ENCODE results near the gene NSD1.

Gene NSD1, protein sequence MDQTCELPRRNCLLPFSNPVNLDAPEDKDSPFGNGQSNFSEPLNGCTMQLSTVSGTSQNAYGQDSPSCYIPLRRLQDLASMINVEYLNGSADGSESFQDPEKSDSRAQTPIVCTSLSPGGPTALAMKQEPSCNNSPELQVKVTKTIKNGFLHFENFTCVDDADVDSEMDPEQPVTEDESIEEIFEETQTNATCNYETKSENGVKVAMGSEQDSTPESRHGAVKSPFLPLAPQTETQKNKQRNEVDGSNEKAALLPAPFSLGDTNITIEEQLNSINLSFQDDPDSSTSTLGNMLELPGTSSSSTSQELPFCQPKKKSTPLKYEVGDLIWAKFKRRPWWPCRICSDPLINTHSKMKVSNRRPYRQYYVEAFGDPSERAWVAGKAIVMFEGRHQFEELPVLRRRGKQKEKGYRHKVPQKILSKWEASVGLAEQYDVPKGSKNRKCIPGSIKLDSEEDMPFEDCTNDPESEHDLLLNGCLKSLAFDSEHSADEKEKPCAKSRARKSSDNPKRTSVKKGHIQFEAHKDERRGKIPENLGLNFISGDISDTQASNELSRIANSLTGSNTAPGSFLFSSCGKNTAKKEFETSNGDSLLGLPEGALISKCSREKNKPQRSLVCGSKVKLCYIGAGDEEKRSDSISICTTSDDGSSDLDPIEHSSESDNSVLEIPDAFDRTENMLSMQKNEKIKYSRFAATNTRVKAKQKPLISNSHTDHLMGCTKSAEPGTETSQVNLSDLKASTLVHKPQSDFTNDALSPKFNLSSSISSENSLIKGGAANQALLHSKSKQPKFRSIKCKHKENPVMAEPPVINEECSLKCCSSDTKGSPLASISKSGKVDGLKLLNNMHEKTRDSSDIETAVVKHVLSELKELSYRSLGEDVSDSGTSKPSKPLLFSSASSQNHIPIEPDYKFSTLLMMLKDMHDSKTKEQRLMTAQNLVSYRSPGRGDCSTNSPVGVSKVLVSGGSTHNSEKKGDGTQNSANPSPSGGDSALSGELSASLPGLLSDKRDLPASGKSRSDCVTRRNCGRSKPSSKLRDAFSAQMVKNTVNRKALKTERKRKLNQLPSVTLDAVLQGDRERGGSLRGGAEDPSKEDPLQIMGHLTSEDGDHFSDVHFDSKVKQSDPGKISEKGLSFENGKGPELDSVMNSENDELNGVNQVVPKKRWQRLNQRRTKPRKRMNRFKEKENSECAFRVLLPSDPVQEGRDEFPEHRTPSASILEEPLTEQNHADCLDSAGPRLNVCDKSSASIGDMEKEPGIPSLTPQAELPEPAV (N-terminal part only)

DNA sequence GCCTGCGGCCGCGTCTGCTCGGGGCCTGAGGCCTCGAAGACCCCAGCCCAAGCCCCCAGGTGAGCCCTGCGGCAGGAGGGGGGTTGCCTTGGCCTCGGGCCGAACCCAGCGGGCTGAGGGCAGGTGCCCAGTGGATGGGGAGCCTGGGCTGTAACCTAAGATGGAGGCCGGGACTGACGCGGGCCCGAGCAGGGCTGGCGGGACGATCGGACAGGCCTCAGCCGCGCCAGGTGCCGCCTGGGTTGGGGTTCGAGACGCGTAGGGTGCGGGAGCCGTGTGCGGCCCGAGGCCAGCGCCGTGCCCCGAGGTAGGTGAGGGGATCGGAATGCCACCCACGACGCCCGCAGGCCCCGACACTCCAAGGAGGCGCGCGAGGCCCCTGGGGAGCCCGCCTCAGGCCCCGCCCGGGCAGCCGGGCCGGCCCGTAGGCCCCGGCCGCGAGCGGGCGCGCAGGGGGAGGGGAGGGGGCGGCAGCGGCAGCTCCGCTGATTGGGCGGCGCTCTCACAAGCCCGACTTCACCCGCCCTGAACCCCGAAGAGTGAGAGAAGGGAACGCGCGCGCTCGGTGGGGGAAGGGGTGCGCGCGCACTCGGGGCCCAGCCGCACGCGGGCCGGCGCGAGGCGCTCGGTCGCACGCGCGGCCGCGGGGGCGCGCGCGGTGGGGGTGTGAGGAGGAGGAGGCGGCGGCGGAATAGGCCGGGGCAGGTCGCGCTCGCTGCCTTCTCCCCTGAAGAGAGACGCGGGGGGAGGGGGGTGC, at the start of gene NSD1:
NSD1 (plus strand) TSS at position 678 of the 757 bp plus-strand sequence. CDS start 1,331 bp downstream, outside the sequence.
- DNase-seq, result peak; percentile 84

DNA sequence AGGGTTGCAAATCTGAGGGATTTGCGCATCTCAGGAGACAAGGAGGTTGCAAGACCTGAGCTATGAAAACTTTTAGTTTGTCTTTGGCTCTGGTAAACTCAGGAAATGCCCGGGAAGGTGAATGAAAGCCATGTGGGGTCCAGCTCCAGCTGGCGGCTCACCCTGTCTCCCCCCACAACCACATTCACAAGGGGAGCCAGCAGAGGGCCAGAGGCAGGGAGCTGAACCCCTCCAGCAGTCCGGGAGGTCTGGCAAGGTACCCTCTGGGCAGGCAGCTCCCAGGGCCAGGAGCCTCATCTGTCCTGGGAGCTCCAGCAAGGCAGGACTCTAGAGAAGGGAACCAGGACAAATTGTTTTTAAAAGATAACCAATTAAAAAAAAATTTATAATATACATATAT, 49.4 kb upstream of the NSD1 start:
- DNase-seq, result no peak

DNA sequence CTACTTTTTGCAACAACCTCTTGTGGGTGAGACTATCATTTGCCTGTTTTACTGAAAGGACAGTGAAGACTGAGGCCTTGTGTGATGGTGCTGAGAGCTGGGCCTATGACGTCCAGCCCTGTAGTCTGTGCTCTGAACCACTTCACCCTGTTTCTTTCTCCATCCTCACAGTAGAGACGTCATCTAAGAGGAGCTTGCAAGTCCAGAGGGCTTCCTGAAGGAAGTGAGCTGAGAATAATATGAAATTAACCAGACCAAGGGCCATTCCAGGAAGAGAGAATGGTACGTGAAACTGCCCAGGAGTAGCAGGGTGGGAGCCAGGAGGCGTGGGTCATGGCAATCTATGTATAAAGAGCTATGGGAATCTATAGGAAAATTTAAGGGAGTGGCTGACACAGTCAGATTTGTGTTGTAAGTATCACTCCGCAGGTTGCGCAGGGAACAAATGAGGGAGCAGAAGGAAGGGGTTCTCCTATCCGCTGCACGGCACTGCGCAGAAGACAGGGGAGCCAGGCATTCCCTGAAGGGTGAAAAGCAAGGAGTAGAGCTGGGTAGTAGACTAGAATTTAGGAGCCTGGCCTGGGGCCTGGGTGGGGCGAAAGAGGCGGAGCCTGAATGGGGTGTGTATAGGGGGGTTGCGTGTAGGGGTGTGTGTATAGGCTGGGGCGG, 47.5 kb upstream of the NSD1 start:
- DNase-seq, result no peak

DNA sequence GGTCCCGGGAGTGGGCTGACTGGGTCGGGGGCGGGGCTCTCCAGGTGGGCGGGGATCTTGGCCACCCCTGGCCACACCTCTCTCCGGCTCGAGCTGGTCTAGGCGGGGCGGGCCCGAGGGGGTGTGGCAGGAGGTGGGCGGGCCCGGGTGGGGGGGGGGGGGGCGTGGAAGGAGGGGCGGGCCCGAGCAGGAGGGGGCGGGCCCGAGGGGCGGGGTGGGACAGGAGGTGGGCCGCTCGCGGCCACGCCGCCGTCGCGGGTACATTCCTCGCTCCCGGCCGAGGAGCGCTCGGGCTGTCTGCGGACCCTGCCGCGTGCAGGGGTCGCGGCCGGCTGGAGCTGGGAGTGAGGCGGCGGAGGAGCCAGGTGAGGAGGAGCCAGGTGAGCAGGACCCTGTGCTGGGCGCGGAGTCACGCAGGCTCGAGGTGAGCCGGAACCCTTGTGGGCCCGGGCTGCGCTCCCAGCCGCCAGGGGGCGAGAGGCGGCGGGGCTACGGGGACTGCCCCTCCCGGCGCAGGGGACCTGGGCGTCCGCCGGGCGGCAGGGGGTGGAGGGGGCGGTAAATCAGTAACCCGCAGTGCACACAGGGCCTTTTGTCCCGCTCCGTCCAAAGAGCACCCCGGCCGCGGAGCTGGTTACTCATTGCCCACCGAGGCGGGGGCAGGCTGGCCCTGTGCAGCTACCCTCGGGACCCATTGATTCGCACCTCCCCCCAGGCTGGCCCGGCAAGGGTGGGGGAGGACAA, 46.7 kb upstream of the NSD1 start, which contains the start of gene FGFR4:
FGFR4 (plus strand) TSS at position 262 of the 744 bp plus-strand sequence. CDS start 2,688 bp downstream, outside the sequence.
- DNase-seq, result peak; percentile 48

DNA sequence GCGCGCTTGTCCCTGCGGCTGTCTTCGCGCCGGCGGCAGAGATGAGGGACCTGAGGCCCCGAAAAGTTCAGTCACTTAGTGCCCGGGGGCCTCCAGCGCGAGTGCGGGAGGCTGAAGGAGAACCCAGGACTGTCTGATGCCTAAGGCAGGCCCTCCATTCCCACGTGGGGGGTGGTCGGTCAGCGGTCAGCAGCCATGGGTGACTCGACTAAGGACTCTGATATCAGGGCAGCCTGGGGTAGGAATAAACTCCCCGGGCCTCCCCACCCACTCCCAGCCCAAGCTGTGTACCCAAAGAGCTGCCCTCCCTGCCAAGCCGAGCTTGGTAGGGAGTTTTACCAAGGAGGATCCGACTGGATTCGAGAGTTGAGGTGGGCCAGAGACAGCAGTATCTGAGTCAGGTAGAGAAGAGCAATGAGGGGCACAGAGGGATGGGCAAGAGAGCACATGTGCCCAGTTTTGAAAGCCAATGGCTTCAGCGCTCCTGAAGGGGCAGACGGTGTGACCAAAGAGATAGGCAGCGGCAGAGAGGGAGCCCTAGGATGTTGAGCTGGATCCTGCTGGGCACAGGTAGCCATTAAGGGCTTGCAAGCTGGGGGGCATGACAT, 46.1 kb upstream of the NSD1 start:
- DNase-seq, result no peak

DNA sequence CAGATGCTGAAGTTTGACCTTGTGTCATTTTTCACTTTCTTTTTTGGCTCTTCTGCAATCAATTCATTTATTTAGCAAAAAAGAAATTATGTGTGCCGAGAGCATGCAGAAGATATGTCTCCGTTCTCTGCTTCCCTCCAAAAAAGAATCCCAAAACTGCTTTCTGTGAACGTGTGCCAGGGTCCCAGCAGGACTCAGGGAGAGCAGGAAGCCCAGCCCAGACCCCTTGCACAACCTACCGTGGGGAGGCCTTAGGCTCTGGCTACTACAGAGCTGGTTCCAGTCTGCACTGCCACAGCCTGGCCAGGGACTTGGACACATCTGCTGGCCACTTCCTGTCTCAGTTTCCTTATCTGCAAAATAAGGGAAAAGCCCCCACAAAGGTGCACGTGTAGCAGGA, 44.4 kb upstream of the NSD1 start:
- no peak for DNase-seq

DNA sequence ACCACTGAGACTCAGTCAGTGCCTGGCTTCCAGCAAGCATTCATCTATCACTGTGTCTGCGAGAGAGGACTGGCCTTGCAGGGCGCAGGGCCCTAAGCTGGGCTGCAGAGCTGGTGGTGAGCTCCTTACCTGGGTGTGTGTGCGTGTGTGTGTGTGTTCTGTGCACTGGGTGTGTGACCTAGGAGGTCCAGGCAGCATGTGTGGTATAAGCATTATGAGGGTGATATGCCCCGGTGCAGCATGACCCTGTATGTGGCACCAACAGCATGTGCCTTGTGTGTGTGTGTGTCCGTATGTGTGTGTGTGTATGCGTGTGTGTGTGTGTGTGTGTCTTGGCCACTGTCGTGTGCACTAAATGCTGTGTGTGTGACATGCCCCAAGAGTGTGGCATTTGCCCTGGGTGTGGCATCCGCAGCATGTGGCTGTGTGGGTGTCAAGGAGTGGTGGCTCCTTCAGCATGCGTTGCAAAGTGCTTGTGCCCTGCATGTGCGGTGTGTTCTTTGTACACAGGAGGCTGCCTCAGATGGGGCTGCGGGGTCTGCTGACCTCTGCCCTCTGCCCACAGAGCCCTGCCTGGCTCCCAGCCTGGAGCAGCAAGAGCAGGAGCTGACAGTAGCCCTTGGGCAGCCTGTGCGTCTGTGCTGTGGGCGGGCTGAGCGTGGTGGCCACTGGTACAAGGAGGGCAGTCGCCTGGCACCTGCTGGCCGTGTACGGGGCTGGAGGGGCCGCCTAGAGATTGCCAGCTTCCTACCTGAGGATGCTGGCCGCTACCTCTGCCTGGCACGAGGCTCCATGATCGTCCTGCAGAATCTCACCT, 43.5 kb upstream of the NSD1 start:
- DNase-seq, result no peak

DNA sequence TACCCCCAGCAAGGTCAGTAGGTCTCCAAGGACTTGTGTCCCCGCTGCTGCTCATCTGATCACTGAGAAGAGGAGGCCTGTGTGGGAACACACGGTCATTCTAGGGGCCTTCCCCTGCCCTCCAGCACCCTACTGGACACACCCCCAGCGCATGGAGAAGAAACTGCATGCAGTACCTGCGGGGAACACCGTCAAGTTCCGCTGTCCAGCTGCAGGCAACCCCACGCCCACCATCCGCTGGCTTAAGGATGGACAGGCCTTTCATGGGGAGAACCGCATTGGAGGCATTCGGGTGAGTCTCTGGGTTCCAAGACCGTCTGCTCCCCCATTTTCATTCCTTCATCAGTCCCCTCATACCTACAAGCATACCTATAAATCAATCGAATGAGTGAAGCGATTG, 42.8 kb upstream of the NSD1 start:
- DNase-seq, result no peak

DNA sequence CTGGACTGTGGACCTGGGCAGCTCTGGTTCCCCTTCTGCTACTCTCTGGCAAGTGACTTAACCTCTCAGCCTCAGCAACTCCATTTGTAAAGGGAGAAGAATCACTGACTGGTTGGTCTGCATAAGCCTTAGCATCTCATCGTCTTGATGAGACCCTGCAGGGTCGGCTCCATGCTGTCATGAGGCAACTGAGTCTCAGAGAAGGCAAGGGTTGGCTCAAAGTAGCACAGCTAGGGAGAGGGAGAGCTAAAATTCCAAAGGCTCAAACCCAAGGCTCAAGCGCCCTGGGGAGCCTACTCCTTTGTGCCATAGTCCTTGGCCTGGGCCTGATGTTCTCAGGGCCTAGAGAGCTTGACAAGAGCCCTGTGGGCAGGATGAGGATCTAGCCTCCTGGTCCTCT, 42.3 kb upstream of the NSD1 start:
- DNase-seq, result no peak

DNA sequence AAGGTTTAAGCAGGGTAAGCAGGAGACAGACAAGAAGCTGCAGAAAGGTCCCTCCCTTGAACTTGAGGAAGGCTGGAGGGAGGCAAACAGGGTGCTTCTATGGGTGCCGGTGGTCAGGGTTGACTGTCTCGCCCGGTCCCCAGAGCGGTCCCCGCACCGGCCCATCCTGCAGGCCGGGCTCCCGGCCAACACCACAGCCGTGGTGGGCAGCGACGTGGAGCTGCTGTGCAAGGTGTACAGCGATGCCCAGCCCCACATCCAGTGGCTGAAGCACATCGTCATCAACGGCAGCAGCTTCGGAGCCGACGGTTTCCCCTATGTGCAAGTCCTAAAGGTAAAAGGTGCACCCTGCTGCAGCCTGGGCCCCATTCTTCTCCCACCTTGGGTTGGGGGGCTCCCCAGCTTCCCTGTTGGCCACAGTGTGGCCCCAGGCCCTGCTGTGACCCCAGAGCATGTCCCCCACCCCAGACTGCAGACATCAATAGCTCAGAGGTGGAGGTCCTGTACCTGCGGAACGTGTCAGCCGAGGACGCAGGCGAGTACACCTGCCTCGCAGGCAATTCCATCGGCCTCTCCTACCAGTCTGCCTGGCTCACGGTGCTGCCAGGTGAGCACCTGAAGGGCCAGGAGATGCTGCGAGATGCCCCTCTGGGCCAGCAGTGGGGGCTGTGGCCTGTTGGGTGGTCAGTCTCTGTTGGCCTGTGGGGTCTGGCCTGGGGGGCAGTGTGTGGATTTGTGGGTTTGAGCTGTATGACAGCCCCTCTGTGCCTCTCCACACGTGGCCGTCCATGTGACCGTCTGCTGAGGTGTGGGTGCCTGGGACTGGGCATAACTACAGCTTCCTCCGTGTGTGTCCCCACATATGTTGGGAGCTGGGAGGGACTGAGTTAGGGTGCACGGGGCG, 41.1 kb upstream of the NSD1 start:
- no peak for DNase-seq

DNA sequence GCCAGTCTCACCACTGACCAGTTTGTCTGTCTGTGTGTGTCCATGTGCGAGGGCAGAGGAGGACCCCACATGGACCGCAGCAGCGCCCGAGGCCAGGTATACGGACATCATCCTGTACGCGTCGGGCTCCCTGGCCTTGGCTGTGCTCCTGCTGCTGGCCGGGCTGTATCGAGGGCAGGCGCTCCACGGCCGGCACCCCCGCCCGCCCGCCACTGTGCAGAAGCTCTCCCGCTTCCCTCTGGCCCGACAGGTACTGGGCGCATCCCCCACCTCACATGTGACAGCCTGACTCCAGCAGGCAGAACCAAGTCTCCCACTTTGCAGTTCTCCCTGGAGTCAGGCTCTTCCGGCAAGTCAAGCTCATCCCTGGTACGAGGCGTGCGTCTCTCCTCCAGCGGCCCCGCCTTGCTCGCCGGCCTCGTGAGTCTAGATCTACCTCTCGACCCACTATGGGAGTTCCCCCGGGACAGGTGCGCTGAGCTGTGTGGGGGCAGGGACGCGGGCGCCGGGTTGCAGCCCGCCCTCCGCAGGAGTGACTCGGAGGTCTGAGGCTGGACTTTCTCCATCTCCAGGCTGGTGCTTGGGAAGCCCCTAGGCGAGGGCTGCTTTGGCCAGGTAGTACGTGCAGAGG, 40.4 kb upstream of the NSD1 start:
- no peak for DNase-seq

DNA sequence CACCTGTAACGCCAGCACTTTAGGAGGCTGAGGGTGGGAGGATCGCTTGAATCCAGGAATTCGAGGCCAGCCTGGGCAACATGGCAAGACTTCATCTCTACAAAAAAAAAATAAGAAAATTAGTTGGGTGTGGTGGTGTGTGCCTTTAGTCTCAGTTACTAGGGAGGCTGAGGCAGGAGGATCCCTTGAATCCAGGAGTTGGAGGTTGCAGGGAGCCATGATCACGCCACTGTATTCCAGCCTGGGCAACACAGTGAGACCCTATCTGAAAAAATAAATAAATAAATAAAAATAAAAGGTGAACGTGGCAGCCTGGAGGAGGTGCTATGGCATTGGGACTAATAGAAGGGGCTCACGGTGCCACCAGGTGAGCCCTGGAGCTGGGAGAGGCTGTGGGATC, 39.8 kb upstream of the NSD1 start:
- no peak for DNase-seq

DNA sequence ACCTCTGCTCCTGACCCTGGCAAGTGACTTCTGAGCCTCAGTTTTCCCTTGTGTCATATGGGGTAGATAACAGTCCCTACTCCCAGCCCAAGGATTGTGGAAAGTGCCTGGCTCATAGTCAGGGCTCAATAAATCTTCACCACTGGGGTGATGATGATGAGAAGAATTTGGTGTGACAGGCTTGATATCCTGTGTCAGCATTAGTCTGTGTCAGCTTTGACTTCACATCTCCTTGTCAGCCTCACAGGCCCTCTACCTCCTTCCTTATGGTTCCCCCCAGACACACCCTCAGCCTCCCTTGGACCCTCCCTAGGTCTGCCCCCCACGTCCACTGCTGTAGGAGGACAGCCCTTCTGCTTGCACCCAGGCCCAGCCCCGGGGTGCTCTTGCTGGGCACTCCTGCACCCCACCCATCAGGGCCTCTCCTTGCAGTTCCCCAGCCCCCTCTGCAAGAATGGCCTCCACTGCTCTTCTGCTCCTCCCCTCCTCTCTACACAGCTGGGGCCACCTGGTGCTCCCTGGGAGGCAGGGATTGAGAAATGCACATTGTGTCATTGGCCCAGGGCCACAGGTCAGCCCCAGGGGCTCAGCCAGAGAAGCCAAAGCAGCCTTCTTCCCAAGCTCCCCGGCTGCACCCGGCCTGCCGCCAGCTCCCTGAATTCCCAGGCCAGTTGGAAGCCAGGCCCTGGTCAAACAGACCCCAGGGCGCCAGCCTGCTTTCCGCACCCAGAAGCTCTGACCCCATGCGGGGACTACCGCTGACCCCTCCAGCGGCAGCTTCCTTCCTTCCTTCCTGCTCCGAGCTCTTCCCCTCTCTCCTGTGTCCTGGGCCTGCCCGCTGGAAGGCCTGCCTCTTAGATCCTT, 39.1 kb upstream of the NSD1 start:
- no peak for DNase-seq

DNA sequence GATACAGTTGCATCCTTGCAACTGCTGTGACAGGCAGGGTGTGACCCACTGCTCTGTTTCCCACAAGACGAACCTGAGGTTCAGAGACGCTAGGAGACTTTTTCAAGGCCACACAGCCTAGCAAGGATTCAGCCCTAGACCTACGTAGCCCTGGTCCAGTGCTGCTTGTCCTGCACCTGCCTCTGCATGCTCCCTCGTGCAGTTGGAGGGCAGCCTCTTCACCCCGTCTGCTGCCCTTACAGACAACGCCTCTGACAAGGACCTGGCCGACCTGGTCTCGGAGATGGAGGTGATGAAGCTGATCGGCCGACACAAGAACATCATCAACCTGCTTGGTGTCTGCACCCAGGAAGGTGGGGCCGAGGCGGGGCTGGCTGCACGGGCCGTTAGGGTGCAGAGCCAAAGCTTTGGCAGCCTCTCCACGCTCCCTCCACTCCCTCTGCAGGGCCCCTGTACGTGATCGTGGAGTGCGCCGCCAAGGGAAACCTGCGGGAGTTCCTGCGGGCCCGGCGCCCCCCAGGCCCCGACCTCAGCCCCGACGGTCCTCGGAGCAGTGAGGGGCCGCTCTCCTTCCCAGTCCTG, 38.4 kb upstream of the NSD1 start:
- DNase-seq, result no peak

DNA sequence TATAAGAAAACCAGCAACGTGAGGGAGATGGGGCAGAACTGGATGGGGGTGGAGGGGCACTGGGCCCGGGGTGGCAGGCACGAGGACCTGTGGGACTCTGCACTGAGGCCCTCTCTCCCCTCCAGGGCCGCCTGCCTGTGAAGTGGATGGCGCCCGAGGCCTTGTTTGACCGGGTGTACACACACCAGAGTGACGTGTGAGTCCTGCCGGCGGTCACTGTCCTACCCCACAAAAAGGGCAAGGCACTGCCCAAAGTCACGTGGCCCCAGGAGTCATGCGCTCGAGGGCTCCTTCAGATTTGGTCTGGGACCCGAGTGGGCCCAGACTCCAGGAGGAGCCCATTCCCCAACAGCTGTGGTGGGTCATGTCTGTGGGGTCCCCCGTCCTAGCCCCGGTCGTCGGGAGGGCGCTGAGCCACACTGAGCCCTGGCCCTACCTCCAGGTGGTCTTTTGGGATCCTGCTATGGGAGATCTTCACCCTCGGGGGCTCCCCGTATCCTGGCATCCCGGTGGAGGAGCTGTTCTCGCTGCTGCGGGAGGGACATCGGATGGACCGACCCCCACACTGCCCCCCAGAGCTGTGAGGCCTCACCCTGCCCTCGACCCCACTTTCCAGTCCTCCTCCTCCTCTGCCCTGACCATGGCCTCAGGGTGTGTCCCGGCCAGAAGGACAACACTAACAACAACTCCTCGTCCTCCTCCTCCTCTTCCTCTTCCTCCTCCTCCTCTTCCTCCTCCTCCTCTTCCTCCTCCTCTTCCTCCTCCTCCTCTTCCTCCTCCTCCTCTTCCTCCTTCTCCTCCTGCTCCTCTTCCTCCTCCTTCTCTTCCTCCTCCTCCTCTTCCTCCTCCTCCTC, 37.2 kb upstream of the NSD1 start:
- no peak for DNase-seq
